Measurements from ENCODE around the gene TAF11L2.
"Not testable (repeated sequence)": the region's sequence is repeated elsewhere in the genome, so short reads cannot be mapped to it uniquely, and the experiment has no call there.

The TAF11L2 gene

GRCh38 chr5:17528369-17528768 is 30.3 kb downstream of the TAF11L2 start, which contains the start of gene TAF11L6:
Gene TAF11L6, plus strand, starts transcription at chr5:17528669.
- not testable (repeated sequence) for DNase-seq
